Stimulated activated naive CD8-positive, alpha-beta T cell treated with anti-CD3 and anti-CD28 coated beads, Interleukin-15, amount 100 ng/mL, for 72 hours (primary cell): ENCODE measurements around the gene LRRC32.
"Not testable (repeated sequence)": the region's sequence is repeated elsewhere in the genome, so short reads cannot be mapped to it uniquely, and the experiment has no call there.

Experiments used
- ATAC-seq: fragments of 150-1000 bp; cut with Tn5 transposase; 2 replicates; pipeline ENCODE4 v1.10.0; 2021; ENCODE audit warnings: mild to moderate bottlenecking, moderate library complexity
- DNase-seq, 2 donors: peaks; one replicate each; pipeline ENCODE4 v3.0.0; 2021 to 2022
- H3K27ac Mint-ChIP-seq, 2 donors: one replicate each; pipeline ENCODE4 v1.8.0; 2022; ENCODE audit warnings: mild to moderate bottlenecking in 2 of 2, mixed read lengths in 2 of 2, moderate library complexity in 2 of 2
- H3K27me3 Mint-ChIP-seq: one replicate; pipeline ENCODE4 v1.8.0; 2022; ENCODE audit warnings: mixed read lengths
- H3K4me1 Mint-ChIP-seq: one replicate; pipeline ENCODE4 v1.8.0; 2022; ENCODE audit warnings: mild to moderate bottlenecking, mixed read lengths
- H3K4me3 Mint-ChIP-seq, 2 donors: one replicate each; pipeline ENCODE4 v1.8.0; 2022; ENCODE audit warnings: mild to moderate bottlenecking in 2 of 2, mixed read lengths in 2 of 2, moderate library complexity in 1 of 2
- H3K9me3 Mint-ChIP-seq, 2 donors: one replicate each; pipeline ENCODE4 v1.8.0; 2022; ENCODE audit warnings: mixed read lengths in 2 of 2

Gene LRRC32

GRCh38 chr11:76656050-76656531, 14.5 kb downstream of the LRRC32 start:
- Mint-ChIP-seq H3K27ac (peak overlapping the region in 1 of 2 donors; percentile 31), H3K4me1 (peaks cover 11% of the 10 kb centered on the region), H3K27me3 (peaks cover 22% of the 10 kb centered on the region), H3K9me3 (no peaks in the 10 kb centered on the region), H3K4me3 (no peak overlapping the region)
- ATAC-seq = no peak
- DNase-seq = peak in 1 of 2 donors; percentile 7

- DNase-seq = peak in 1 of 2 donors; percentile 5
- Mint-ChIP-seq H3K9me3 (no peaks in the 10 kb centered on the region), H3K4me1 (peaks cover 11% of the 10 kb centered on the region), H3K4me3 (no peak overlapping the region), H3K27me3 (peaks cover 20% of the 10 kb centered on the region), H3K27ac (no peak overlapping the region)
- no peak for ATAC-seq
These were observed 15.0 kb downstream of the LRRC32 start for GRCh38 chr11:76655501-76656049.

GRCh38 chr11:76654980-76655379, 15.6 kb downstream of the LRRC32 start:
- Mint-ChIP-seq H3K4me1 (peaks cover 11% of the 10 kb centered on the region), H3K27me3 (peaks cover 20% of the 10 kb centered on the region), H3K9me3 (no peaks in the 10 kb centered on the region), H3K27ac (peak overlapping the region in 1 of 2 donors; percentile 12), H3K4me3 (no peak overlapping the region)
- ATAC-seq (no peak), DNase-seq (peak in 1 of 2 donors; percentile 5)

- Mint-ChIP-seq H3K27me3 (peaks cover 24% of the 10 kb centered on the region), H3K9me3 (no peaks in the 10 kb centered on the region), H3K4me1 (peaks cover 11% of the 10 kb centered on the region), H3K4me3 (no peak overlapping the region), H3K27ac (peak overlapping the region in 1 of 2 donors; percentile 65)
- DNase-seq = peak in 1 of 2 donors; percentile 4
- ATAC-seq = no peak
These were observed 16.2 kb downstream of the LRRC32 start for GRCh38 chr11:76654298-76654851.

- DNase-seq = peak in 1 of 2 donors; percentile 6
- Mint-ChIP-seq H3K27ac (peak overlapping the region in 1 of 2 donors; percentile 65), H3K4me3 (no peak overlapping the region), H3K4me1 (peaks cover 11% of the 10 kb centered on the region), H3K9me3 (no peaks in the 10 kb centered on the region), H3K27me3 (peaks cover 30% of the 10 kb centered on the region)
- ATAC-seq = no peak
These were observed 16.8 kb downstream of the LRRC32 start for GRCh38 chr11:76653674-76654284.

GRCh38 chr11:76653012-76653673, 17.4 kb downstream of the LRRC32 start:
- Mint-ChIP-seq H3K4me1 (peaks cover 11% of the 10 kb centered on the region), H3K9me3 (no peaks in the 10 kb centered on the region), H3K27ac (peak overlapping the region in 1 of 2 donors; percentile 61), H3K4me3 (no peak overlapping the region), H3K27me3 (peaks cover 36% of the 10 kb centered on the region)
- ATAC-seq (no peak), DNase-seq (no peak)

GRCh38 chr11:76649851-76650372, 20.6 kb downstream of the LRRC32 start:
- Mint-ChIP-seq H3K9me3 (peaks cover 9 to 12% of the 10 kb centered on the region in 2 donors), H3K4me3 (no peak overlapping the region)

GRCh38 chr11:76649011-76649410, 21.5 kb downstream of the LRRC32 start:
- peaks cover 67% of the 10 kb centered on the region for H3K27me3 Mint-ChIP-seq
- H3K4me1 Mint-ChIP-seq = peaks cover 13% of the 10 kb centered on the region
- no peak for DNase-seq
- ATAC-seq = no peak
- no peak overlapping the region for H3K4me3 Mint-ChIP-seq
- peaks cover 9 to 12% of the 10 kb centered on the region in 2 donors for H3K9me3 Mint-ChIP-seq
- H3K27ac Mint-ChIP-seq = no peak overlapping the region

More at GRCh38 chr11:76649851-76650372, 20.6 kb downstream of the LRRC32 start:
- Mint-ChIP-seq H3K4me1 (peaks cover 4% of the 10 kb centered on the region), H3K27ac (no peak overlapping the region), H3K27me3 (peaks cover 58% of the 10 kb centered on the region)
- ATAC-seq (no peak), DNase-seq (no peak)

- ATAC-seq (no peak), DNase-seq (peak in 1 of 2 donors; percentile 3)
- peaks cover 21% of the 10 kb centered on the region for H3K4me1 Mint-ChIP-seq
- no peak overlapping the region for H3K4me3 Mint-ChIP-seq
- peaks cover 60% of the 10 kb centered on the region for H3K27me3 Mint-ChIP-seq
- H3K9me3 Mint-ChIP-seq = peaks cover 9 to 12% of the 10 kb centered on the region in 2 donors
- H3K27ac Mint-ChIP-seq = no peak overlapping the region
These were observed 22.5 kb downstream of the LRRC32 start for GRCh38 chr11:76648061-76648460.

GRCh38 chr11:76646882-76647534, 23.5 kb downstream of the LRRC32 start:
- peaks cover 31% of the 10 kb centered on the region for H3K4me1 Mint-ChIP-seq
- ATAC-seq (no peak), DNase-seq (no peak)
- no peak overlapping the region for H3K27ac Mint-ChIP-seq
- H3K27me3 Mint-ChIP-seq = peaks cover 59% of the 10 kb centered on the region
- H3K4me3 Mint-ChIP-seq = no peak overlapping the region
- H3K9me3 Mint-ChIP-seq = peaks cover 9 to 12% of the 10 kb centered on the region in 2 donors

GRCh38 chr11:76644591-76644990, 26.0 kb downstream of the LRRC32 start:
- Mint-ChIP-seq H3K27me3 (peaks cover 53% of the 10 kb centered on the region), H3K4me3 (no peak overlapping the region), H3K27ac (no peak overlapping the region), H3K9me3 (peaks cover 9 to 12% of the 10 kb centered on the region in 2 donors), H3K4me1 (peaks cover 48% of the 10 kb centered on the region)
- DNase-seq = peak in 1 of 2 donors; percentile 4
- ATAC-seq = no peak

GRCh38 chr11:76643711-76644110, 26.8 kb downstream of the LRRC32 start:
- not testable (repeated sequence) for ATAC-seq, H3K4me3 Mint-ChIP-seq, H3K27ac Mint-ChIP-seq, DNase-seq
- Mint-ChIP-seq H3K4me1 (peaks cover 48% of the 10 kb centered on the region), H3K9me3 (peaks cover 9 to 12% of the 10 kb centered on the region in 2 donors), H3K27me3 (peaks cover 55% of the 10 kb centered on the region)

GRCh38 chr11:76642341-76642740, 28.2 kb downstream of the LRRC32 start:
- peaks cover 57% of the 10 kb centered on the region for H3K4me1 Mint-ChIP-seq
- H3K4me3 Mint-ChIP-seq = peak overlapping the region; percentile 36 to 49
- ATAC-seq = peak; percentile 93
- peaks cover 5 to 12% of the 10 kb centered on the region in 2 donors for H3K9me3 Mint-ChIP-seq
- peak; percentile 47 to 62 for DNase-seq
- peak overlapping the region; percentile 67 to 87 for H3K27ac Mint-ChIP-seq
- peaks cover 43% of the 10 kb centered on the region for H3K27me3 Mint-ChIP-seq

- H3K4me3 Mint-ChIP-seq = peak overlapping the region; percentile 36 to 49
- DNase-seq = peak in 1 of 2 donors; percentile 4
- H3K27me3 Mint-ChIP-seq = peaks cover 38% of the 10 kb centered on the region
- peak; percentile 27 for ATAC-seq
- peaks cover under 1 to 7% of the 10 kb centered on the region in 2 donors for H3K9me3 Mint-ChIP-seq
- H3K4me1 Mint-ChIP-seq = peaks cover 57% of the 10 kb centered on the region
- H3K27ac Mint-ChIP-seq = peak overlapping the region; percentile 67 to 87
These were observed 28.6 kb downstream of the LRRC32 start for GRCh38 chr11:76641905-76642304.

GRCh38 chr11:76640501-76640900, 30.0 kb downstream of the LRRC32 start:
- Mint-ChIP-seq H3K4me3 (no peak overlapping the region), H3K9me3 (no peaks in the 10 kb centered on the region), H3K27me3 (peaks cover 37% of the 10 kb centered on the region), H3K4me1 (peaks cover 57% of the 10 kb centered on the region), H3K27ac (no peak overlapping the region)
- ATAC-seq = no peak
- DNase-seq = peak in 1 of 2 donors; percentile 5
